ENCODE data around the gene COP1.
"Not testable (repeated sequence)": the region's sequence is repeated elsewhere in the genome, so short reads cannot be mapped to it uniquely, and the experiment has no call there.

Gene COP1

GRCh38 chr1:176206961-176207902 lies at the start of gene COP1:
TSS of gene COP1 (minus strand) at chr1:176207286. CDS start at chr1:176206978, 308 bp downstream.
- peak; percentile 95 for DNase-seq (ENCODE audit: low read depth)

- no peak for DNase-seq (ENCODE audit: low read depth)
These were observed 45.1 kb upstream of the COP1 start for GRCh38 chr1:176252191-176252590.

GRCh38 chr1:176244851-176245250 lies 37.8 kb upstream of the COP1 start:
- DNase-seq (ENCODE audit: low read depth): no peak

- DNase-seq (ENCODE audit: low read depth): no peak
These were observed 36.7 kb upstream of the COP1 start for GRCh38 chr1:176243746-176244145.

- no peak for DNase-seq (ENCODE audit: low read depth)
These were observed 34.4 kb upstream of the COP1 start for GRCh38 chr1:176241385-176242015.

GRCh38 chr1:176233657-176234056 lies 26.6 kb upstream of the COP1 start:
- DNase-seq (ENCODE audit: low read depth): not testable (repeated sequence)

GRCh38 chr1:176227579-176227978 lies 20.5 kb upstream of the COP1 start:
- DNase-seq (ENCODE audit: low read depth): no peak

- DNase-seq (ENCODE audit: low read depth): no peak
These were observed 18.8 kb upstream of the COP1 start for GRCh38 chr1:176225911-176226310.

GRCh38 chr1:176225479-176225875 lies 18.4 kb upstream of the COP1 start:
- no peak for DNase-seq (ENCODE audit: low read depth)

- no peak for DNase-seq (ENCODE audit: low read depth)
These were observed 15.1 kb upstream of the COP1 start for GRCh38 chr1:176222196-176222595.

GRCh38 chr1:176220100-176220689 lies 13.1 kb upstream of the COP1 start:
- no peak for DNase-seq (ENCODE audit: low read depth)

GRCh38 chr1:176217461-176218099 lies 10.5 kb upstream of the COP1 start:
- no peak for DNase-seq (ENCODE audit: low read depth)

GRCh38 chr1:176216031-176216430 lies 8.9 kb upstream of the COP1 start:
- no peak for DNase-seq (ENCODE audit: low read depth)

GRCh38 chr1:176211396-176212165 lies 4.5 kb upstream of the COP1 start:
- DNase-seq (ENCODE audit: low read depth): no peak

GRCh38 chr1:176208034-176208433 lies 948 bp upstream of the COP1 start:
- DNase-seq (ENCODE audit: low read depth): no peak

- DNase-seq (ENCODE audit: low read depth): no peak
These were observed 803 bp downstream of the COP1 start for GRCh38 chr1:176206006-176206960.

- DNase-seq (ENCODE audit: low read depth): no peak
These were observed 1.7 kb downstream of the COP1 start for GRCh38 chr1:176205332-176205914.

GRCh38 chr1:176204655-176205054 lies 2.4 kb downstream of the COP1 start:
- not testable (repeated sequence) for DNase-seq (ENCODE audit: low read depth)

- DNase-seq (ENCODE audit: low read depth): no peak
These were observed 3.4 kb downstream of the COP1 start for GRCh38 chr1:176203735-176204134.

- DNase-seq (ENCODE audit: low read depth): no peak
These were observed 5.5 kb downstream of the COP1 start for GRCh38 chr1:176201568-176201967.

Measured in stimulated activated CD8-positive, alpha-beta memory T cell treated with anti-CD3 and anti-CD28 coated beads, Interleukin-15, amount 100 ng/mL, for 24 hours (primary cell).